OCI-M2 (cell line): ENCODE data around the gene CRIP1.

ENCODE experiments used
- DNase-seq: peaks from one replicate; lab custom pipeline; 2025; ENCODE audit not compliant: unreplicated experiment; lab: John Stamatoyannopoulos, UW

The CRIP1 gene

GRCh38 chr14:105480199-105480746, 6.4 kb upstream of the CRIP1 start:
- no peak for DNase-seq

DNA sequence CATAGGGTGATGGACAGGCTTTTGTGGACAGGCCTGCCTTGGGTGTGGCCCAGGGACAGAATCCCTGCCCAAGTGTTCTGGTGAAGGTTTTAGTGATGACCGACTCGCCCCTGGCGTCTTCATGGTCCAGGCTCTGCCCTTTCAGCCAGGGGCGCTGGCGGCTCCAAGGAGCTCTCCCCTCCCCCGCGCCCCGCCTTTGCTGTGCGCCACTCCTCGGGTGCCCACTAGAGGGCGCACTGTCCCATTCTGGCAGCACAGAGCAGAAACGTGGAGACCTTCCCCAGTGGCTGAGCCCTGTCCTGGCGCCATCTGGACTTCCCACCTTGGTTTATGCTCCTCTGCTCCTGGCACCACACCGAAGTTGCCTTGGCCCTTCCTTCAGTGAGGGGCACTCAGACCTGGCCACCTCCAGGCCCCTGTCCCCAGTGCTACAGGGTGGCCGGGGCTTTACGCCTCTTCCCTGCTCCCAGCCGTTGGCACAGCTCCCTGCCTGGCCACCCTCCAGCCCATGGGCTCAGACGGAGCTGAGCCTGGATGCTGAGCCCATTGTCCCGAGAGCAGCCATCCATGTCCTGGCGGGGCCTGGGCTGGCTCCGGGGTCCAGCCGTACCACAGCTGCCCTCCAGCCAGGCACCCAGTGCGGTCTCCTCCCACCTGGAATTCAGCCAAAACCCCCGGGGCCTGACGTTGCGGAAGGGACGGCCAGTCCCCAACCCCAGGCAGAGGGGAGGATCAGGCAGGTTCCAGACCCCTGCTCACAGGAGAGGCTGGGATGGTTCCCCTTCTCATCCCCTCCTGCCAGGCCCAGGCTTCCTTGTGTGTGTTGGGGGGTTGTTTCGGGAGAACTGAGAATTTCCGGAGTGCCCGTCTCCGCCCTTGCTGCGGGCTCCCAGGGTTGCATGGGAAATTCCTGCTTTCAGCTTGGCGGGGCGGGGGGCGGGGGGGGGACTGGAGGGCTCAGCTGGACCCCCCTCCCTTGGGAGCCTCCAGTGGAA, 5.6 kb upstream of the CRIP1 start:
- DNase-seq: peak; percentile 26

- no peak for DNase-seq
These were observed 4.7 kb upstream of the CRIP1 start for GRCh38 chr14:105481886-105482457.

DNA sequence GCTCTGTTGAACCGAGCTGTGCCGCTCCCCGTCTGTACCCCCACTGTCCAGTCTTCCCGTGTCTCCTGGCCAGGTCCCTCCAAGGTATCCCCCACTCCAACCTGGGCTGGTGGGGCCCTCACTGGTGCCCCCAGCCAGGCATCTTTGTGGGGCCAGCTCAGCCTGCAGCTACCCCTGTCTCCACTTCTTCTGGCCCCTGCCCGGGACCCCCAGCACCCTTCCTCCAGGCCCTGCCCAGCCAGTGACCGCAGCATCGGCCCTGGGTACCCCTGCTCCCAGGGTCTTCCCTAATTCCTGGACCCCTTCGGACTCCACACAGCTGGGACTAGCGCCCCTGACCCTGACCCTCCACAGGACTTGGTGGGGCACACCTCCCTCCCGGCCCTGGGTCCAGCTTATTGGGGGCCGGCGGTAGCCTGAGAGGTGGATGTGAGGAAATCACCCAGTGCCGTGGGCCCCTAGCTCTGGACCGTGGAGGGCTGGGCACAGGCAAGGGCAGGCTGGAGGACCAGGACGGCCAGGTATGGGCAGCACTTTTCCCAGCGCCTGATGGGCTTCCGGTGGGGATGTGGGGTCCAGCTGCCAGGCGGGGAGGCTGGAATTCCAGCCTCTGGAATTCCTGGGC, 4.1 kb upstream of the CRIP1 start:
- no peak for DNase-seq

GRCh38 chr14:105483300-105484068, 3.2 kb upstream of the CRIP1 start:
- no peak for DNase-seq

GRCh38 chr14:105484069-105484996, 2.4 kb upstream of the CRIP1 start:
- DNase-seq: no peak

- no peak for DNase-seq
These were observed 1.7 kb upstream of the CRIP1 start for GRCh38 chr14:105484997-105485393.

GRCh38 chr14:105485739-105486162, 935 bp upstream of the CRIP1 start:
- DNase-seq: no peak

- DNase-seq: no peak
These were observed 325 bp downstream of the CRIP1 start for GRCh38 chr14:105486974-105487448.

- DNase-seq: no peak
These were observed 831 bp downstream of the CRIP1 start for GRCh38 chr14:105487449-105487985.

- DNase-seq: no peak
These were observed 1.5 kb downstream of the CRIP1 start for GRCh38 chr14:105487986-105488777.

DNA sequence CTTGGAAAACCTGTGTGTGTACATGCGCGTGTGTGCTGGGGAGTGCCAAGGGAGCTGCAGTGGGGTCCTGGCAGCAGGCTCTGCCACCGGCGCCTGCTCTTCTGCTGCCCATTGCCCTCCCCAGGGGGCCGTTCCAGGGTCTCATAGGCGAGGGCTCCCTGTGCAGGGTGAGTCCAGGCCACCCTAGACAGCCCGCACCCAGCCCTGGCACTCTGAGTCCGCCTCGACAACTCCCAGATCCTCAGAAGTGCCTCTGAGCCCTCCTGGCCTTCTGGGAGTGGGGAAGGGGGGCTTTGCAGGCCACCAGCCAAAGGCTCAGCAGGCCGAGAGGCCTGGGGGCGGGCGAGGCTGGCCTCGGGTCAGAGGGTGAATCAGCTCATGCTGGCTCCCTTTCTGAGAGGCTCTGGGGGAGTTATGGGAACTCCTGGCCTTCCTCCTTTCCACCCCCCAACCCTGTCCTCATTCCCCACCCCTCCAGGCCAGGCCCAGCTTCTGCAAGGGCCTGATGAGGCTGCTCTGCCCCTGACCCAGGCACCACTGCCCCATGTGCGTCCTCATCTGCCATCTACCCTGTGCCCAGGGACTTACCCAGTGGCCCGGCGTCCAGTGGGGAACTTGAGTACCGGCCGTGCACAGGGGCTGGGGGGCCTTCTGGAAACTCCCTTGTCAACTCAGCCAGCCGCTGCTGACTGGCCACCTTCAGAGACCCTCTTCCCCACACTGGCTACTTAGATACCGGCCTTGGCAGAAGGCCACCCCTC, 2.3 kb downstream of the CRIP1 start:
- no peak for DNase-seq

GRCh38 chr14:105489542-105490266, 3.0 kb downstream of the CRIP1 start:
- peak; percentile 5 for DNase-seq

- no peak for DNase-seq
These were observed 3.5 kb downstream of the CRIP1 start for GRCh38 chr14:105490267-105490571.

GRCh38 chr14:105490572-105491365, 4.1 kb downstream of the CRIP1 start, which contains the start of gene TEDC1:
Gene TEDC1 (plus strand): TSS chr14:105491246. CDS start chr14:105491376, 130 bp downstream.
- DNase-seq: peak; percentile 97

DNA sequence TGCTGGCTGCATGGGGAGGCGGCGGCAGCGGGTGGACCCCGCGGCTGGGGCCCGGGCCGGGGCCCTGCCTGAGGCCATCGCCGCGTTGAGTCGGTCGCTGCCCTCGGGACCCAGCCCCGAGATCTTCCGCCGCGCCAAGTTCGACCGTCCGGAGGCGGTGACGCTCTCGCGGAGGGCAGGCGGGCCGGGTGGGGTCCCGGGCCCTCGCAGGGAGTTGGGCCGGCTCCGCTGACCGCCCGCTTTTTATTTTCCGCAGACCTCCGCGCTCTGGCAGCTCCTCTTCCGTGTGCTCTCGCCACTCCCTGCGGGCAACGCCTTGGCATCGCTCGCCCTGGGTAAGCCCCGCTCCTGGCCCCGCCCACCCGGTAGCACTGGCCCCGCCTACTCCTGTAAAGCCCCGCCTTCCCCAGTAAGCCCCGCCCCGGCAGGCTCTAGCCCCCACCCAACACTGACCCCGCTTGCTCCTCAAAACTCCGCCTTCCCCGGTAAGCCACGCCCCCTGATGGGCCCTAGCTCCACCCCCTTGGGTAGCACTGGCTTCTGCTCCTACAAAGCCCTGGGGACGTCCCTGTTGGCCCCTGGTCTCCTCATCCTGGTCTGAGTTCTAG, 4.8 kb downstream of the CRIP1 start:
- DNase-seq: peak; percentile 29
